Activated T-helper 1 cell treated with Interleukin-2 at 50 U/mL for 16 hours (primary cell): Measurements from ENCODE around the gene KIZ.

Experiments used
- DNase-seq: peaks from one replicate; pipeline ENCODE4 v3.0.0-alpha.2; 2020; ENCODE audit warnings: low read depth

Gene KIZ

GRCh38 chr20:21105429-21106170, 20.3 kb upstream of the KIZ start:
- no peak for DNase-seq

- no peak for DNase-seq
Observed at GRCh38 chr20:21106171-21107017, 19.5 kb upstream of the KIZ start, which contains the start of gene LINC00237. Gene LINC00237 (minus strand): TSS chr20:21106358.

GRCh38 chr20:21109144-21109543, 16.7 kb upstream of the KIZ start:
- no peak for DNase-seq

GRCh38 chr20:21110811-21111210, 15.1 kb upstream of the KIZ start:
- no peak for DNase-seq

GRCh38 chr20:21111416-21111815, 14.5 kb upstream of the KIZ start:
- no peak for DNase-seq

- DNase-seq, result no peak
Observed at GRCh38 chr20:21113697-21114096, 12.2 kb upstream of the KIZ start.

- DNase-seq, result no peak
Observed at GRCh38 chr20:21114584-21114983, 11.3 kb upstream of the KIZ start.

GRCh38 chr20:21117521-21117920, 8.4 kb upstream of the KIZ start:
- no peak for DNase-seq

- no peak for DNase-seq
Observed at GRCh38 chr20:21118138-21118537, 7.7 kb upstream of the KIZ start.

- DNase-seq, result no peak
Observed at GRCh38 chr20:21118782-21119181, 7.1 kb upstream of the KIZ start.

- no peak for DNase-seq
Observed at GRCh38 chr20:21124190-21124589, 1.7 kb upstream of the KIZ start.

- no peak for DNase-seq
Observed at GRCh38 chr20:21125072-21125848, 622 bp upstream of the KIZ start.

GRCh38 chr20:21126581-21126870, 644 bp downstream of the KIZ start:
- DNase-seq, result no peak

- no peak for DNase-seq
Observed at GRCh38 chr20:21127201-21127981, 1.5 kb downstream of the KIZ start.

GRCh38 chr20:21129861-21130260, 4.0 kb downstream of the KIZ start:
- DNase-seq, result no peak

GRCh38 chr20:21133404-21133803, 7.5 kb downstream of the KIZ start:
- DNase-seq, result no peak

GRCh38 chr20:21133917-21134622, 8.2 kb downstream of the KIZ start:
- DNase-seq, result no peak

- no peak for DNase-seq
Observed at GRCh38 chr20:21134883-21135493, 9.1 kb downstream of the KIZ start.

- DNase-seq, result no peak
Observed at GRCh38 chr20:21136015-21136732, 10.3 kb downstream of the KIZ start.

GRCh38 chr20:21137078-21137477, 11.2 kb downstream of the KIZ start:
- DNase-seq, result no peak
